ENCODE measurements around the gene NAT9.

Gene NAT9

DNA sequence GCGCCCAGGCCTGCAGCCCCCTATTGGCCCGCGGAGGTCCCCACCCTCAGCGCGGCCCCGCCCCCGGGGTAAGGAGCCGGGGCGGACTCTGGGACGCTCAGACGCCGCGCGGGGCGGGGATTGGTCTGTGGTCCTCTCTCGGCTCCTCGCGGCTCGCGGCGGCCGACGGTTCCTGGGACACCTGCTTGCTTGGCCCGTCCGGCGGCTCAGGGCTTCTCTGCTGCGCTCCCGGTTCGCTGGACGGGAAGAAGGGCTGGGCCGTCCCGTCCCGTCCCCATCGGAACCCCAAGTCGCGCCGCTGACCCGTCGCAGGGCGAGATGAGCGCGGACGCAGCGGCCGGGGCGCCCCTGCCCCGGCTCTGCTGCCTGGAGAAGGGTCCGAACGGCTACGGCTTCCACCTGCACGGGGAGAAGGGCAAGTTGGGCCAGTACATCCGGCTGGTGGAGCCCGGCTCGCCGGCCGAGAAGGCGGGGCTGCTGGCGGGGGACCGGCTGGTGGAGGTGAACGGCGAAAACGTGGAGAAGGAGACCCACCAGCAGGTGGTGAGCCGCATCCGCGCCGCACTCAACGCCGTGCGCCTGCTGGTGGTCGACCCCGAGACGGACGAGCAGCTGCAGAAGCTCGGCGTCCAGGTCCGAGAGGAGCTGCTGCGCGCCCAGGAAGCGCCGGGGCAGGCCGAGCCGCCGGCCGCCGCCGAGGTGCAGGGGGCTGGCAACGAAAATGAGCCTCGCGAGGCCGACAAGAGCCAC, 27.4 kb downstream of the NAT9 start, which contains the start of gene NHERF1:
NHERF1 (plus strand) TSS at position 100 of the 750 bp plus-strand sequence; CDS start at position 319, 219 bp downstream.
- H4K91ac ChIP-seq (ENCODE audit: low read depth, low read length) = peak within 1 kb of the TSS; percentile 65
- H2BK120ac ChIP-seq (ENCODE audit: insufficient read depth, low read length, poor library complexity) = peak within 1 kb of the TSS; percentile 44
- no CpG with 5 or more reads among the region's 90 CpGs for WGBS (ENCODE audit: extremely low coverage, insufficient coverage, insufficient read length)
- H3K4ac ChIP-seq (ENCODE audit: low read depth, low read length) = peak within 1 kb of the TSS; percentile 83
- H4K8ac ChIP-seq (ENCODE audit: low read depth, low read length) = peak within 1 kb of the TSS; percentile 47
- H2AFZ ChIP-seq (ENCODE audit: insufficient read depth, low read length, poor library complexity) = peak within 1 kb of the TSS; percentile 56
- H3K18ac ChIP-seq (ENCODE audit: low read length) = peak within 1 kb of the TSS; percentile 12
- H4K12ac ChIP-seq (ENCODE audit: low read depth, low read length) = peak within 1 kb of the TSS; percentile 16
- peaks cover 11% of the 10 kb centered on the region for H3K79me1 ChIP-seq (ENCODE audit: low read length)
- H3K4me2 ChIP-seq (ENCODE audit: low read length) = peak within 1 kb of the TSS; percentile 80
- peak within 1 kb of the TSS; percentile 82 for H3K4me3 ChIP-seq (ENCODE audit: low read depth, low read length)
- H3K4me1 ChIP-seq (ENCODE audit: control insufficient read depth in 1 of 2, insufficient read depth in 2 of 2, low read length in 2 of 2) = peaks cover 42 to 52% of the 10 kb centered on the region in 2 experiments
- peaks cover 20% of the 10 kb centered on the region for H3K79me2 ChIP-seq (ENCODE audit: control insufficient read depth, insufficient read depth, low read length, poor library complexity)
- peak within 1 kb of the TSS; percentile 71 for H2BK12ac ChIP-seq (ENCODE audit: low read length)
- H3K9ac ChIP-seq (ENCODE audit: low read length) = peak within 1 kb of the TSS; percentile 30
- no peaks in the 10 kb centered on the region for H3K9me3 ChIP-seq (ENCODE audit: insufficient read depth, low read depth, low read length)
- H3K27ac ChIP-seq (ENCODE audit: low read depth, low read length) = peak within 1 kb of the TSS; percentile 58
- no peaks in the 10 kb centered on the region for H3K36me3 ChIP-seq (ENCODE audit: control insufficient read depth in 1 of 2, insufficient read depth in 2 of 2, low read length in 2 of 2)
- peak within 1 kb of the TSS; percentile 65 for H3K14ac ChIP-seq (ENCODE audit: low read length)
- peak; percentile 92 to 98 for DNase-seq
- H3K23ac ChIP-seq (ENCODE audit: low read length) = no peak within 1 kb of the TSS
- peak within 1 kb of the TSS; percentile 60 for H2AK5ac ChIP-seq (ENCODE audit: low read length)
- no peaks in the 10 kb centered on the region for H3K27me3 ChIP-seq (ENCODE audit: insufficient read depth, low read length)
- H2BK5ac ChIP-seq (ENCODE audit: low read depth, low read length, poor library complexity) = peak within 1 kb of the TSS; percentile 41

DNA sequence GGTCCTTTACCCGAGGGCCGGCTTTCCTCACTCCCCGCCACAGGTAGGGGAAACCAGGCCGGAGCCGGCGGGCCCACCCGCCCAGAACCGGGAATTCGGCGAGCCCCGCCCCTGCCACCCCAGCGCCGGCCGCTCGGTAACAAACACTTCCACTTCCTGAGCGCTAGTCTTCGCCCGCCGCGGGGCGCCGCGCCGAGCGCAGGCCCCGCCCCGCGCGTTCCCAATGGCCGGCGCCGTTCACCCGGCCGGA, 27.9 kb downstream of the NAT9 start:
- DNase-seq = no peak
- H3K27me3 ChIP-seq (ENCODE audit: insufficient read depth, low read length) = no peaks in the 10 kb centered on the region
- peaks cover 11% of the 10 kb centered on the region for H3K79me1 ChIP-seq (ENCODE audit: low read length)
- H2BK5ac ChIP-seq (ENCODE audit: low read depth, low read length, poor library complexity) = peak overlapping the region; percentile 28
- H3K4me3 ChIP-seq (ENCODE audit: low read depth, low read length) = no peak overlapping the region
- H4K8ac ChIP-seq (ENCODE audit: low read depth, low read length) = peak overlapping the region; percentile 47
- no peak overlapping the region for H3K9ac ChIP-seq (ENCODE audit: low read length)
- H3K4me2 ChIP-seq (ENCODE audit: low read length) = peak overlapping the region; percentile 59
- peak overlapping the region; percentile 33 for H3K14ac ChIP-seq (ENCODE audit: low read length)
- no peaks in the 10 kb centered on the region for H3K9me3 ChIP-seq (ENCODE audit: insufficient read depth, low read depth, low read length)
- H3K27ac ChIP-seq (ENCODE audit: low read depth, low read length) = no peak overlapping the region
- no peak overlapping the region for H3K18ac ChIP-seq (ENCODE audit: low read length)
- no peak overlapping the region for H2AFZ ChIP-seq (ENCODE audit: insufficient read depth, low read length, poor library complexity)
- peaks cover 42 to 49% of the 10 kb centered on the region in 2 experiments for H3K4me1 ChIP-seq (ENCODE audit: control insufficient read depth in 1 of 2, insufficient read depth in 2 of 2, low read length in 2 of 2)
- no CpG with 5 or more reads among the region's 34 CpGs for WGBS (ENCODE audit: extremely low coverage, insufficient coverage, insufficient read length)
- no peaks in the 10 kb centered on the region for H3K36me3 ChIP-seq (ENCODE audit: control insufficient read depth in 1 of 2, insufficient read depth in 2 of 2, low read length in 2 of 2)
- H4K91ac ChIP-seq (ENCODE audit: low read depth, low read length) = peak overlapping the region; percentile 65
- no peak overlapping the region for H2BK12ac ChIP-seq (ENCODE audit: low read length)
- no peak overlapping the region for H3K23ac ChIP-seq (ENCODE audit: low read length)
- no peak overlapping the region for H2AK5ac ChIP-seq (ENCODE audit: low read length)
- H4K12ac ChIP-seq (ENCODE audit: low read depth, low read length) = no peak overlapping the region
- H3K4ac ChIP-seq (ENCODE audit: low read depth, low read length) = no peak overlapping the region
- no peak overlapping the region for H2BK120ac ChIP-seq (ENCODE audit: insufficient read depth, low read length, poor library complexity)
- H3K79me2 ChIP-seq (ENCODE audit: control insufficient read depth, insufficient read depth, low read length, poor library complexity) = peaks cover 20% of the 10 kb centered on the region

DNA sequence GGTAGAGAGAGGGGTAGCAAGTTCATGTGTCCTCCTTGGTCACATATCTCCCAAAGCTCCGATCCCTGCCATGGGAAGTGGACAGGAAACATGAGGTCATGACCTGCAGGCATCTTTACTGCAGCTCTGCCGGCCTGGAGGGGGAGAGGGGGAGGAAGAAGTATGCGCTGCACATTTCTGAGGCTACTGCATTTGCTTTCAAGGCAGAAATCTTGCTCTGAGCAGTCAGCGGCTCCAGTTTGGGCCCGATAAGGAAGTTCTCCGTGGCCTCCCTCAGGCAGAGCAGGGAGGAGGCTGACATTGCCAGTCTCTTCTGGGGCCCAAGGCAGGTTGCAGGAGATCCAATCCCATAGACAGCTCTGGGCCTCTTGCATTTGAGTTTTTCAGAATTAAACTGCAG, 29.2 kb downstream of the NAT9 start:
- Histone ChIP-seq H3K4me2 (ENCODE audit: low read length) (peak overlapping the region; percentile 1), H3K36me3 (ENCODE audit: control insufficient read depth in 1 of 2, insufficient read depth in 2 of 2, low read length in 2 of 2) (no peaks in the 10 kb centered on the region), H4K12ac (ENCODE audit: low read depth, low read length) (no peak overlapping the region), H3K27ac (ENCODE audit: low read depth, low read length) (peak overlapping the region; percentile 58), H3K23ac (ENCODE audit: low read length) (no peak overlapping the region), H2AFZ (ENCODE audit: insufficient read depth, low read length, poor library complexity) (no peak overlapping the region), H3K79me1 (ENCODE audit: low read length) (peaks cover 11% of the 10 kb centered on the region), H3K18ac (ENCODE audit: low read length) (no peak overlapping the region), H4K91ac (ENCODE audit: low read depth, low read length) (no peak overlapping the region), H2BK120ac (ENCODE audit: insufficient read depth, low read length, poor library complexity) (no peak overlapping the region), H4K8ac (ENCODE audit: low read depth, low read length) (no peak overlapping the region), H3K27me3 (ENCODE audit: insufficient read depth, low read length) (no peaks in the 10 kb centered on the region), H3K4me1 (ENCODE audit: control insufficient read depth in 1 of 2, insufficient read depth in 2 of 2, low read length in 2 of 2) (peaks cover 41 to 48% of the 10 kb centered on the region in 2 experiments), H3K9me3 (ENCODE audit: insufficient read depth, low read depth, low read length) (peaks cover 3% of the 10 kb centered on the region), H2BK12ac (ENCODE audit: low read length) (no peak overlapping the region), H3K4me3 (ENCODE audit: low read depth, low read length) (no peak overlapping the region), H2BK5ac (ENCODE audit: low read depth, low read length, poor library complexity) (no peak overlapping the region), H2AK5ac (ENCODE audit: low read length) (no peak overlapping the region), H3K4ac (ENCODE audit: low read depth, low read length) (no peak overlapping the region), H3K14ac (ENCODE audit: low read length) (no peak overlapping the region), H3K9ac (ENCODE audit: low read length) (no peak overlapping the region), H3K79me2 (ENCODE audit: control insufficient read depth, insufficient read depth, low read length, poor library complexity) (peaks cover 20% of the 10 kb centered on the region)
- WGBS (ENCODE audit: extremely low coverage, insufficient coverage, insufficient read length) = no CpG with 5 or more reads among the region's 6 CpGs
- peak in 1 of 2 donors; percentile 29 for DNase-seq

DNA sequence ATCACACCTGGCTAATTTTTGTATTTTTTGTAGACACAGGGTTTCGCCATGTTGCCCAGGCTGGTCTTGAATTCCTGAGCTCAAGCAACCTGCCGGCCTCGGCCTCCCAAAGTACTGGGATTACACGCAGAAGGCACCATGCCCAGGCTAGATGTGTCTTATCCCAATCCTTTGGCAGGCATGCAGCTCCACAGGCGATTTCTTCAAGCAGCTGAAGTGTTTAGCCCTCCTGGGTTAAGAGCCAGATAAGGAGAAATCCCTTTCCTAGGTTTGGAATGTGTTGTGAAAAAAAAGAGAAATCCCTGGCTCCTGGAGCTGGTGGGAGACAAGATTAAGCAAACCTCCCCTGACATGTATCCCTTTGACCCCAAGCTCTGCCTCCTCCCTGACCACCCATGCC, 29.8 kb downstream of the NAT9 start:
- no peak overlapping the region for H2BK5ac ChIP-seq (ENCODE audit: low read depth, low read length, poor library complexity)
- no peak overlapping the region for H4K8ac ChIP-seq (ENCODE audit: low read depth, low read length)
- H4K12ac ChIP-seq (ENCODE audit: low read depth, low read length) = no peak overlapping the region
- H2AK5ac ChIP-seq (ENCODE audit: low read length) = no peak overlapping the region
- DNase-seq = no peak
- no peaks in the 10 kb centered on the region for H3K27me3 ChIP-seq (ENCODE audit: insufficient read depth, low read length)
- peaks cover 11% of the 10 kb centered on the region for H3K79me1 ChIP-seq (ENCODE audit: low read length)
- H3K9ac ChIP-seq (ENCODE audit: low read length) = no peak overlapping the region
- peaks cover 3% of the 10 kb centered on the region for H3K9me3 ChIP-seq (ENCODE audit: insufficient read depth, low read depth, low read length)
- no peak overlapping the region for H4K91ac ChIP-seq (ENCODE audit: low read depth, low read length)
- H3K23ac ChIP-seq (ENCODE audit: low read length) = no peak overlapping the region
- H3K36me3 ChIP-seq (ENCODE audit: control insufficient read depth in 1 of 2, insufficient read depth in 2 of 2, low read length in 2 of 2) = no peaks in the 10 kb centered on the region
- peaks cover 39 to 47% of the 10 kb centered on the region in 2 experiments for H3K4me1 ChIP-seq (ENCODE audit: control insufficient read depth in 1 of 2, insufficient read depth in 2 of 2, low read length in 2 of 2)
- no peak overlapping the region for H3K14ac ChIP-seq (ENCODE audit: low read length)
- H3K4me3 ChIP-seq (ENCODE audit: low read depth, low read length) = no peak overlapping the region
- no peak overlapping the region for H2BK120ac ChIP-seq (ENCODE audit: insufficient read depth, low read length, poor library complexity)
- H3K79me2 ChIP-seq (ENCODE audit: control insufficient read depth, insufficient read depth, low read length, poor library complexity) = peaks cover 17% of the 10 kb centered on the region
- no peak overlapping the region for H3K18ac ChIP-seq (ENCODE audit: low read length)
- H2BK12ac ChIP-seq (ENCODE audit: low read length) = no peak overlapping the region
- no peak overlapping the region for H2AFZ ChIP-seq (ENCODE audit: insufficient read depth, low read length, poor library complexity)
- no peak overlapping the region for H3K4me2 ChIP-seq (ENCODE audit: low read length)
- no peak overlapping the region for H3K4ac ChIP-seq (ENCODE audit: low read depth, low read length)
- no CpG with 5 or more reads among the region's 5 CpGs for WGBS (ENCODE audit: extremely low coverage, insufficient coverage, insufficient read length)
- H3K27ac ChIP-seq (ENCODE audit: low read depth, low read length) = peak overlapping the region; percentile 58

Measured in trophoblast cell (in vitro differentiated cells and primary cell).